ENCODE data around the gene KLHL3. TPM values are rescaled to one million over a fixed set of nuclear protein-coding genes. Genes with fewer than 3 reads are reported as not detected.

KLHL3 gene
- total and polyA plus RNA-seq, 2 experiments from 2014 or later: 4.9 to 10.8 TPM

DNA sequence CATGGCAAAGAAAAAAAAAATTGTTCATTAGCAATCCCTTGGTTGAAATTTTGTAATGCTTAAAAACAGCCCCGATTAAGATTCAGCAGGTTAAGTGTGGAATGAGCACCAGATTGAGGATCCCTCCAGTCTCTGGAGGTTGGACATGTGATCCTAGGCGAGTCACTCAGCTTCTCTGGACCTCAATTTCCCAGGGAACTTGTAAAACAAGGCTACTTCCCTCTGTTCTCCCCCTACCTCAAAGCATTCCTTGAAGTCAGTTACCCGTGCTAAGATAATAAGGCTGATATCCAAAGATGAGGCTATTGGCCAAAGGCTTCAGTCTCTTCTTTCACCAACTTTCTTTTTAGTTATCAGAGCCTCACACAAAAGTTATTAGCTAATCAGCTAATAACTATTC, 2.9 kb downstream of the KLHL3 start:
- no peak overlapping the region for H3K4me3 Mint-ChIP-seq
- peaks cover 65% of the 10 kb centered on the region for H3K79me2 ChIP-seq (replicated peaks; ENCODE audit: insufficient read depth)
- no peak overlapping the region for H3K4me3 ChIP-seq
- H2AFZ ChIP-seq: no peak overlapping the region
- peaks cover 5% of the 10 kb centered on the region for H3K9me3 Mint-ChIP-seq
- H3K27ac Mint-ChIP-seq: no peak overlapping the region
- no peak overlapping the region for H3K4me2 ChIP-seq
- no peaks in the 10 kb centered on the region for H3K36me3 ChIP-seq (ENCODE audit: insufficient read depth)
- H3K36me3 Mint-ChIP-seq (ENCODE audit: low read depth): no peaks in the 10 kb centered on the region
- peaks cover 5% of the 10 kb centered on the region; the same call in 1 of the 2 replicates for H4K20me1 ChIP-seq (replicated peaks; ENCODE audit: insufficient read depth)
- H3K27me3 ChIP-seq (ENCODE audit: insufficient read depth): no peaks in the 10 kb centered on the region
- peaks cover 21% of the 10 kb centered on the region; the same call in 2 of the 3 replicates for H3K4me1 Mint-ChIP-seq
- ATAC-seq (no peak), DNase-seq (ENCODE audit: low spot score) (no peak)
- TF ChIP-seq POLR2AphosphoS5 (IDR thresholded peaks at IDR 0.05; ENCODE audit: low read depth) (no peak), JUNB (IDR thresholded peaks at IDR 0.05; ENCODE audit: unreplicated experiment) (no peak), ZNF114 (CRISPR knock-in tag; IDR thresholded peaks at IDR 0.05) (no peak), ZNF331 (CRISPR knock-in tag; IDR thresholded peaks at IDR 0.05; ENCODE audit: low read depth) (no peak), NANOG (IDR thresholded peaks at IDR 0.05; ENCODE audit: borderline replicate concordance) (no peak), EZH2phosphoT487 (IDR thresholded peaks at IDR 0.05; ENCODE audit: unreplicated experiment) (no peak), STAT1 (IDR thresholded peaks at IDR 0.05; ENCODE audit: unreplicated experiment) (no peak), CREB1 (CRISPR knock-in tag; IDR thresholded peaks at IDR 0.05; ENCODE audit: low read depth) (no peak), EZH2 (IDR thresholded peaks at IDR 0.05; ENCODE audit: low read depth, unreplicated experiment) (no peak)
- TF ChIP-seq, protein P1, sequence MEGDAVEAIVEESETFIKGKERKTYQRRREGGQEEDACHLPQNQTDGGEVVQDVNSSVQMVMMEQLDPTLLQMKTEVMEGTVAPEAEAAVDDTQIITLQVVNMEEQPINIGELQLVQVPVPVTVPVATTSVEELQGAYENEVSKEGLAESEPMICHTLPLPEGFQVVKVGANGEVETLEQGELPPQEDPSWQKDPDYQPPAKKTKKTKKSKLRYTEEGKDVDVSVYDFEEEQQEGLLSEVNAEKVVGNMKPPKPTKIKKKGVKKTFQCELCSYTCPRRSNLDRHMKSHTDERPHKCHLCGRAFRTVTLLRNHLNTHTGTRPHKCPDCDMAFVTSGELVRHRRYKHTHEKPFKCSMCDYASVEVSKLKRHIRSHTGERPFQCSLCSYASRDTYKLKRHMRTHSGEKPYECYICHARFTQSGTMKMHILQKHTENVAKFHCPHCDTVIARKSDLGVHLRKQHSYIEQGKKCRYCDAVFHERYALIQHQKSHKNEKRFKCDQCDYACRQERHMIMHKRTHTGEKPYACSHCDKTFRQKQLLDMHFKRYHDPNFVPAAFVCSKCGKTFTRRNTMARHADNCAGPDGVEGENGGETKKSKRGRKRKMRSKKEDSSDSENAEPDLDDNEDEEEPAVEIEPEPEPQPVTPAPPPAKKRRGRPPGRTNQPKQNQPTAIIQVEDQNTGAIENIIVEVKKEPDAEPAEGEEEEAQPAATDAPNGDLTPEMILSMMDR (conservative IDR thresholded peaks at IDR 0.05; ENCODE audit: low read depth in 2 of 2): no peak
- TF ChIP-seq, protein P2, sequence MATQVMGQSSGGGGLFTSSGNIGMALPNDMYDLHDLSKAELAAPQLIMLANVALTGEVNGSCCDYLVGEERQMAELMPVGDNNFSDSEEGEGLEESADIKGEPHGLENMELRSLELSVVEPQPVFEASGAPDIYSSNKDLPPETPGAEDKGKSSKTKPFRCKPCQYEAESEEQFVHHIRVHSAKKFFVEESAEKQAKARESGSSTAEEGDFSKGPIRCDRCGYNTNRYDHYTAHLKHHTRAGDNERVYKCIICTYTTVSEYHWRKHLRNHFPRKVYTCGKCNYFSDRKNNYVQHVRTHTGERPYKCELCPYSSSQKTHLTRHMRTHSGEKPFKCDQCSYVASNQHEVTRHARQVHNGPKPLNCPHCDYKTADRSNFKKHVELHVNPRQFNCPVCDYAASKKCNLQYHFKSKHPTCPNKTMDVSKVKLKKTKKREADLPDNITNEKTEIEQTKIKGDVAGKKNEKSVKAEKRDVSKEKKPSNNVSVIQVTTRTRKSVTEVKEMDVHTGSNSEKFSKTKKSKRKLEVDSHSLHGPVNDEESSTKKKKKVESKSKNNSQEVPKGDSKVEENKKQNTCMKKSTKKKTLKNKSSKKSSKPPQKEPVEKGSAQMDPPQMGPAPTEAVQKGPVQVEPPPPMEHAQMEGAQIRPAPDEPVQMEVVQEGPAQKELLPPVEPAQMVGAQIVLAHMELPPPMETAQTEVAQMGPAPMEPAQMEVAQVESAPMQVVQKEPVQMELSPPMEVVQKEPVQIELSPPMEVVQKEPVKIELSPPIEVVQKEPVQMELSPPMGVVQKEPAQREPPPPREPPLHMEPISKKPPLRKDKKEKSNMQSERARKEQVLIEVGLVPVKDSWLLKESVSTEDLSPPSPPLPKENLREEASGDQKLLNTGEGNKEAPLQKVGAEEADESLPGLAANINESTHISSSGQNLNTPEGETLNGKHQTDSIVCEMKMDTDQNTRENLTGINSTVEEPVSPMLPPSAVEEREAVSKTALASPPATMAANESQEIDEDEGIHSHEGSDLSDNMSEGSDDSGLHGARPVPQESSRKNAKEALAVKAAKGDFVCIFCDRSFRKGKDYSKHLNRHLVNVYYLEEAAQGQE (IDR thresholded peaks at IDR 0.05; ENCODE audit: unreplicated experiment): no peak
- TF ChIP-seq, protein P3, sequence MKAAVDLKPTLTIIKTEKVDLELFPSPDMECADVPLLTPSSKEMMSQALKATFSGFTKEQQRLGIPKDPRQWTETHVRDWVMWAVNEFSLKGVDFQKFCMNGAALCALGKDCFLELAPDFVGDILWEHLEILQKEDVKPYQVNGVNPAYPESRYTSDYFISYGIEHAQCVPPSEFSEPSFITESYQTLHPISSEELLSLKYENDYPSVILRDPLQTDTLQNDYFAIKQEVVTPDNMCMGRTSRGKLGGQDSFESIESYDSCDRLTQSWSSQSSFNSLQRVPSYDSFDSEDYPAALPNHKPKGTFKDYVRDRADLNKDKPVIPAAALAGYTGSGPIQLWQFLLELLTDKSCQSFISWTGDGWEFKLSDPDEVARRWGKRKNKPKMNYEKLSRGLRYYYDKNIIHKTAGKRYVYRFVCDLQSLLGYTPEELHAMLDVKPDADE (IDR thresholded peaks at IDR 0.05): no peak
- TF ChIP-seq, protein P4, sequence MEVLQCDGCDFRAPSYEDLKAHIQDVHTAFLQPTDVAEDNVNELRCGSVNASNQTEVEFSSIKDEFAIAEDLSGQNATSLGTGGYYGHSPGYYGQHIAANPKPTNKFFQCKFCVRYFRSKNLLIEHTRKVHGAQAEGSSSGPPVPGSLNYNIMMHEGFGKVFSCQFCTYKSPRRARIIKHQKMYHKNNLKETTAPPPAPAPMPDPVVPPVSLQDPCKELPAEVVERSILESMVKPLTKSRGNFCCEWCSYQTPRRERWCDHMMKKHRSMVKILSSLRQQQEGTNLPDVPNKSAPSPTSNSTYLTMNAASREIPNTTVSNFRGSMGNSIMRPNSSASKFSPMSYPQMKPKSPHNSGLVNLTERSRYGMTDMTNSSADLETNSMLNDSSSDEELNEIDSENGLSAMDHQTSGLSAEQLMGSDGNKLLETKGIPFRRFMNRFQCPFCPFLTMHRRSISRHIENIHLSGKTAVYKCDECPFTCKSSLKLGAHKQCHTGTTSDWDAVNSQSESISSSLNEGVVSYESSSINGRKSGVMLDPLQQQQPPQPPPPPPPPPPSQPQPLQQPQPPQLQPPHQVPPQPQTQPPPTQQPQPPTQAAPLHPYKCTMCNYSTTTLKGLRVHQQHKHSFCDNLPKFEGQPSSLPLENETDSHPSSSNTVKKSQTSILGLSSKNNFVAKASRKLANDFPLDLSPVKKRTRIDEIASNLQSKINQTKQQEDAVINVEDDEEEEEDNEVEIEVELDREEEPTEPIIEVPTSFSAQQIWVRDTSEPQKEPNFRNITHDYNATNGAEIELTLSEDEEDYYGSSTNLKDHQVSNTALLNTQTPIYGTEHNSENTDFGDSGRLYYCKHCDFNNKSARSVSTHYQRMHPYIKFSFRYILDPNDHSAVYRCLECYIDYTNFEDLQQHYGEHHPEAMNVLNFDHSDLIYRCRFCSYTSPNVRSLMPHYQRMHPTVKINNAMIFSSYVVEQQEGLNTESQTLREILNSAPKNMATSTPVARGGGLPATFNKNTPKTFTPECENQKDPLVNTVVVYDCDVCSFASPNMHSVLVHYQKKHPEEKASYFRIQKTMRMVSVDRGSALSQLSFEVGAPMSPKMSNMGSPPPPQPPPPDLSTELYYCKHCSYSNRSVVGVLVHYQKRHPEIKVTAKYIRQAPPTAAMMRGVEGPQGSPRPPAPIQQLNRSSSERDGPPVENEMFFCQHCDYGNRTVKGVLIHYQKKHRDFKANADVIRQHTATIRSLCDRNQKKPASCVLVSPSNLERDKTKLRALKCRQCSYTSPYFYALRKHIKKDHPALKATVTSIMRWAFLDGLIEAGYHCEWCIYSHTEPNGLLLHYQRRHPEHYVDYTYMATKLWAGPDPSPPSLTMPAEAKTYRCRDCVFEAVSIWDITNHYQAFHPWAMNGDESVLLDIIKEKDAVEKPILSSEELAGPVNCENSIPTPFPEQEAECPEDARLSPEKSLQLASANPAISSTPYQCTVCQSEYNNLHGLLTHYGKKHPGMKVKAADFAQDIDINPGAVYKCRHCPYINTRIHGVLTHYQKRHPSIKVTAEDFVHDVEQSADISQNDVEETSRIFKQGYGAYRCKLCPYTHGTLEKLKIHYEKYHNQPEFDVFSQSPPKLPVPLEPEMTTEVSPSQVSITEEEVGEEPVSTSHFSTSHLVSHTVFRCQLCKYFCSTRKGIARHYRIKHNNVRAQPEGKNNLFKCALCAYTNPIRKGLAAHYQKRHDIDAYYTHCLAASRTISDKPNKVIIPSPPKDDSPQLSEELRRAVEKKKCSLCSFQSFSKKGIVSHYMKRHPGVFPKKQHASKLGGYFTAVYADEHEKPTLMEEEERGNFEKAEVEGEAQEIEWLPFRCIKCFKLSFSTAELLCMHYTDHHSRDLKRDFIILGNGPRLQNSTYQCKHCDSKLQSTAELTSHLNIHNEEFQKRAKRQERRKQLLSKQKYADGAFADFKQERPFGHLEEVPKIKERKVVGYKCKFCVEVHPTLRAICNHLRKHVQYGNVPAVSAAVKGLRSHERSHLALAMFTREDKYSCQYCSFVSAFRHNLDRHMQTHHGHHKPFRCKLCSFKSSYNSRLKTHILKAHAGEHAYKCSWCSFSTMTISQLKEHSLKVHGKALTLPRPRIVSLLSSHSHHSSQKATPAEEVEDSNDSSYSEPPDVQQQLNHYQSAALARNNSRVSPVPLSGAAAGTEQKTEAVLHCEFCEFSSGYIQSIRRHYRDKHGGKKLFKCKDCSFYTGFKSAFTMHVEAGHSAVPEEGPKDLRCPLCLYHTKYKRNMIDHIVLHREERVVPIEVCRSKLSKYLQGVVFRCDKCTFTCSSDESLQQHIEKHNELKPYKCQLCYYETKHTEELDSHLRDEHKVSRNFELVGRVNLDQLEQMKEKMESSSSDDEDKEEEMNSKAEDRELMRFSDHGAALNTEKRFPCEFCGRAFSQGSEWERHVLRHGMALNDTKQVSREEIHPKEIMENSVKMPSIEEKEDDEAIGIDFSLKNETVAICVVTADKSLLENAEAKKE (CRISPR knock-in tag; IDR thresholded peaks at IDR 0.05): no peak
- no peak overlapping the region for H3K27ac ChIP-seq (ENCODE audit: low read depth)
- H3F3A ChIP-seq (replicated peaks; ENCODE audit: low read depth): no peaks in the 10 kb centered on the region
- H3K27me3 Mint-ChIP-seq (ENCODE audit: insufficient read depth, low read depth, poor library complexity): peaks cover 2% of the 10 kb centered on the region
- peaks cover 17% of the 10 kb centered on the region for H3K4me1 ChIP-seq (ENCODE audit: insufficient read depth)
- no peaks in the 10 kb centered on the region for H3K9me2 ChIP-seq (ENCODE audit: insufficient read depth)

Data from GM23338 (cell line).